Suprapubic skin (tissue), 4 donors: ENCODE measurements around the gene EFCAB6. TPM values are rescaled to one million over a fixed set of nuclear protein-coding genes. Genes with fewer than 3 reads are reported as not detected.

Experiments used
- DNase-seq, 2 donors: peaks; one replicate each; pipeline ENCODE4 v3.0.0-alpha.2; 2019; ENCODE audit warnings: low spot score in 2 of 2
- H3K27ac ChIP-seq: fragments of 200-600 bp; sonication (generic); one replicate; pipeline ENCODE4 v1.5.1; 2019
- H3K27me3 ChIP-seq: fragments of 200-600 bp; sonication (generic); one replicate; pipeline ENCODE4 v1.5.1; 2019
- H3K36me3 ChIP-seq: fragments of 200-600 bp; sonication (generic); one replicate; pipeline ENCODE4 v1.5.1; 2019
- H3K4me1 ChIP-seq: fragments of 200-600 bp; sonication (generic); one replicate; pipeline ENCODE4 v1.5.1; 2019
- H3K4me3 ChIP-seq: fragments of 200-600 bp; sonication (generic); one replicate; pipeline ENCODE4 v1.5.1; 2019; ENCODE audit warnings: mild to moderate bottlenecking
- H3K9me3 ChIP-seq: fragments of 200-600 bp; sonication (generic); one replicate; pipeline ENCODE4 v1.5.1; 2019
- EP300 ChIP-seq: sonication (generic); formaldehyde crosslinking; IDR thresholded peaks from one replicate; pipeline ENCODE4 v1.6.1; 2017; ENCODE audit warnings: antibody characterized with exemption
- POLR2A ChIP-seq, 2 donors: fragments of 450-650 bp; IDR thresholded peaks; one replicate each; pipeline ENCODE4 v1.6.1; 2017; ENCODE audit warnings: antibody characterized with exemption in 2 of 2, mild to moderate bottlenecking in 2 of 2, moderate library complexity in 2 of 2
- POLR2AphosphoS5 ChIP-seq, 3 donors: sonication (generic); formaldehyde crosslinking; IDR thresholded peaks; one replicate each; pipeline ENCODE4 v1.6.1; 2017; ENCODE audit warnings: antibody characterized with exemption in 3 of 3
- WGBS: methylation state at CpG from one replicate; pipeline ENCODE4 v1.1.5; 2018; 5-methylcytosine and 5-hydroxymethylcytosine counted together
- total RNA-seq, 4 donors: library from RNA; depleted of rRNA; stranded (reverse); fragments of >200 nt; gene quantifications; one replicate each; pipeline ENCODE4 v1.1.0, GENCODE V29; 2016
- TF ChIP-seq, protein P1 (sequence below), 2 donors: fragments of 200-600 bp in 1 of 2; fragments of 450-650 bp in 1 of 2; sonication (generic) in 1 of 2; IDR thresholded peaks; one replicate each; pipeline ENCODE4 v1.5.1; 2016 to 2019; ENCODE audit warnings: antibody characterized with exemption in 2 of 2, mild to moderate bottlenecking in 1 of 2, moderate library complexity in 1 of 2

The EFCAB6 gene
- total RNA-seq, 4 donors from 2014 or later = 1.9 to 4.9 (median 2.9) TPM

DNA sequence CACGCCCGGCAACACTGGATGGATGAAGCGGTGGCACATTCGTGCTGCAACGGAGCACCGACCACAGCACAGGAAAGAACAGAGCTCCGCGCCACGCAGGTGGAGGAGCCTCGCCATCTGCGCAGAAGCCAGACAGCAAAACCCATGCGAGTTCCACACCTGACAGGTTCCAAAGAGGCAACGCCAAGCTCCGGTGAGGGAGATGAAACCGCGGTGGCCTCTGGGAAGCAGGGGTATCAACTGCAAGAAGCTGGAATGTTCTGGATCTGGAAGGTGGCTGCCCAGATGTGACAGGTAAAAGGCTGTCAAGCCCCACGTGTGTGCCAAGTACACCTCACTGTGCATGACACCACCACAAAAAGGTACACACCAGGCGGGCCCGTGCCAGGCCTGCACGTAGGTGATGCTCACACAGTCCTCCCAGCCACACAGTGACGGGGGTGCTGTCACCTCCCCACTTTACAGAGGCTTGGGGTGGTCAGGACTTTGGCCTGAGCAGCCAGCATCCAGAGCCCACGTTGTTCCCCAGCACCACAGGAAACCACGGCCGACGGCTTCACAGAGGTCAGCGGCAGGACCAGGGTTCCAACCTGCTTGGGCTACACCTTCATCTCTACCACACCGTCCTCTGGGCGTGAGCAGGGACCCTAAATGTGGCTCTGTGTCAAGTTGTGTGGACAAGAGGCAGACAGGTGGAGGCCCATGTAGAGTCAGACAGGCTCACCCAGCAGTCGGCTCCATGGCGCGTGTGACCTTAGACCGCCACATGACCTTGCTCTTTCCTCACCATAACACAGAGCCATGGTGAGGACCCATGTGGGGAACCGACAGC, 19.7 kb upstream of the EFCAB6 start:
- peak in 1 of 2 donors; percentile 61 for DNase-seq

GRCh38 chr22:43830931-43831560, 18.9 kb upstream of the EFCAB6 start:
- no peak for TF ChIP-seq EP300
- no peak for TF ChIP-seq POLR2AphosphoS5 (IDR thresholded peaks at IDR 0.05)
- TF ChIP-seq POLR2A (IDR thresholded peaks at IDR 0.05) = no peak
- TF ChIP-seq, protein P1, sequence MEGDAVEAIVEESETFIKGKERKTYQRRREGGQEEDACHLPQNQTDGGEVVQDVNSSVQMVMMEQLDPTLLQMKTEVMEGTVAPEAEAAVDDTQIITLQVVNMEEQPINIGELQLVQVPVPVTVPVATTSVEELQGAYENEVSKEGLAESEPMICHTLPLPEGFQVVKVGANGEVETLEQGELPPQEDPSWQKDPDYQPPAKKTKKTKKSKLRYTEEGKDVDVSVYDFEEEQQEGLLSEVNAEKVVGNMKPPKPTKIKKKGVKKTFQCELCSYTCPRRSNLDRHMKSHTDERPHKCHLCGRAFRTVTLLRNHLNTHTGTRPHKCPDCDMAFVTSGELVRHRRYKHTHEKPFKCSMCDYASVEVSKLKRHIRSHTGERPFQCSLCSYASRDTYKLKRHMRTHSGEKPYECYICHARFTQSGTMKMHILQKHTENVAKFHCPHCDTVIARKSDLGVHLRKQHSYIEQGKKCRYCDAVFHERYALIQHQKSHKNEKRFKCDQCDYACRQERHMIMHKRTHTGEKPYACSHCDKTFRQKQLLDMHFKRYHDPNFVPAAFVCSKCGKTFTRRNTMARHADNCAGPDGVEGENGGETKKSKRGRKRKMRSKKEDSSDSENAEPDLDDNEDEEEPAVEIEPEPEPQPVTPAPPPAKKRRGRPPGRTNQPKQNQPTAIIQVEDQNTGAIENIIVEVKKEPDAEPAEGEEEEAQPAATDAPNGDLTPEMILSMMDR (IDR thresholded peaks at IDR 0.05) = no peak
- H3K36me3 ChIP-seq = no peaks in the 10 kb centered on the region
- H3K27me3 ChIP-seq = peaks cover 28% of the 10 kb centered on the region
- H3K9me3 ChIP-seq = no peaks in the 10 kb centered on the region
- no peak overlapping the region for H3K4me3 ChIP-seq
- 72% methylated on average over 9 of the region's 12 CpGs for WGBS
- no peak overlapping the region for H3K27ac ChIP-seq
- DNase-seq = peak in 1 of 2 donors; percentile 42
- H3K4me1 ChIP-seq = peaks cover 14% of the 10 kb centered on the region

More for the DNA sequence above, 19.7 kb upstream of the EFCAB6 start:
- TF ChIP-seq POLR2AphosphoS5 (IDR thresholded peaks at IDR 0.05) = no peak
- TF ChIP-seq EP300 = no peak
- TF ChIP-seq POLR2A (IDR thresholded peaks at IDR 0.05) = no peak
- TF ChIP-seq, protein P1 (IDR thresholded peaks at IDR 0.05) = no peak
- Histone ChIP-seq H3K27ac (no peak overlapping the region), H3K4me1 (peaks cover 11% of the 10 kb centered on the region), H3K27me3 (peaks cover 34% of the 10 kb centered on the region), H3K36me3 (no peaks in the 10 kb centered on the region), H3K4me3 (no peak overlapping the region), H3K9me3 (no peaks in the 10 kb centered on the region)
- 94% methylated on average over 24 of the region's 33 CpGs for WGBS

DNA sequence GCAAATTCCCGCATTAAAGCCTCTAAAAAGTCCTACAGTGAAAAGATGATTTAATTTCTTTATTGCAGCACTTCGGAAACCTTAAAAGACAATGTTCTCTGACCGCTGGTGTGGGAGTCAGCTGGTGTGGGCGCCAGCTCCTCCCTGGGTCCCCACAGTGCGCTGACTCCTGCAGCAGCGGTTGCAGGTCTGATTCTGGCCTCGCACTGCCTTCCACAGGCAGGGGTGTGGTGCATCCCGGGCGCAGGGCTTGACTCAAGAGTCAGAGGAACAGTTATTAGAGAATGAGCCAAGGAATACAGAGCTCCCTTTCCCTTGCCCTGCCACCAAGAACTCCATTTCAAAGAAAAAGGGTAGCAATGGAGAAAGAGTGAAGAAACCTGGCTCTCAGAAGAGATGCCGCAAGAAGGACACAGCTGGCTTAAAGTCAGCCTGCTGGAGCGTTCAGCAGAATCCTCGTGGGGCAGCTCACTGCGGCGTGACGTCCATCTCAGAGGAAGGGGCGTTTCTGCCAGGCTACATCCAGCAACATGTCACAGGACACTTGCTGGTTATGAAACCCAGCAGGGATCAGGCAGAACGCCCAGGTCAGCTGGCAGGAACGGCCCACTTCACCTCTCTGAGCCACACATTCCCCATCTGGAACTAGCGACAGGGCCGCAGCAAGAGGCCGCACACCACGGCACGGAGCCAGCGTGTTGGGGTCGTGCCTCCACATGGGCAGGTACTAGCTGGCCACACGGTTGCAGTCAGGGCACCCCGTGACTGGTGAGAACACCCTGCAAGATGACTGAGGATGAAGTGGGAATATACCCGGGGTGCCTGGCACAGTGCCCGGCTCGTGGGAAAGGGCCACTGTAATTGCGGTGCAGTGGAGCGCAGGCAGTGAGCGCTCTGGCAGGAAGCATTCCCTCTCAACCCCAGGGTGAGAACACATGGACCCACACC, 18.1 kb upstream of the EFCAB6 start:
- Histone ChIP-seq H3K4me3 (no peak overlapping the region), H3K27ac (peak overlapping the region; percentile 82), H3K36me3 (no peaks in the 10 kb centered on the region), H3K4me1 (peaks cover 14% of the 10 kb centered on the region), H3K9me3 (no peaks in the 10 kb centered on the region), H3K27me3 (peaks cover 21% of the 10 kb centered on the region)
- DNase-seq = peak; percentile 90 to 91
- WGBS = 45% methylated on average over 18 of the region's 33 CpGs
- TF ChIP-seq, protein P1 (IDR thresholded peaks at IDR 0.05) = no peak
- TF ChIP-seq POLR2A (IDR thresholded peaks at IDR 0.05) = no peak
- TF ChIP-seq POLR2AphosphoS5 (IDR thresholded peaks at IDR 0.05) = peak in 2 of 3 donors; percentile 50 to 63
- TF ChIP-seq EP300 = no peak

GRCh38 chr22:43828998-43829782, 17.1 kb upstream of the EFCAB6 start:
- TF ChIP-seq POLR2AphosphoS5 (IDR thresholded peaks at IDR 0.05) (peak in 1 of 3 donors; percentile 18), POLR2A (IDR thresholded peaks at IDR 0.05) (no peak)
- H3K27me3 ChIP-seq = peaks cover 28% of the 10 kb centered on the region
- H3K4me1 ChIP-seq = peaks cover 14% of the 10 kb centered on the region
- H3K9me3 ChIP-seq = no peaks in the 10 kb centered on the region
- 54% methylated on average over 8 of the region's 20 CpGs for WGBS
- DNase-seq = peak; percentile 92 to 93
- no peaks in the 10 kb centered on the region for H3K36me3 ChIP-seq
- H3K27ac ChIP-seq = peak overlapping the region; percentile 82
- no peak overlapping the region for H3K4me3 ChIP-seq

DNA sequence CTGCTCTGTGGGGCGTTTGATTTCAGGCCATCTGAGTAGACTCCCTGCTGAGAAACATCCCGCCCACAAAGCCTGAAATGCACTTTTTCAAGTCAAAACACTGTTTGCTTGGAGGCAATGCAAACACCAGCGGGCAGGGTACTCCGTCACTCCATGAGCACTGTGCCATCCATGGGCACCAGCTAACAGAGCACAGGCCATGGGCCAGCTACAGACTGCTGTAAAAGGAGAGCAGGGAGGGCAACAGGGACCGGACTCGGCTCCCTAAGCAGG, 16.6 kb upstream of the EFCAB6 start:
- H3K4me3 ChIP-seq = no peak overlapping the region
- peak overlapping the region; percentile 82 for H3K27ac ChIP-seq
- DNase-seq = peak in 1 of 2 donors; percentile 56
- no peaks in the 10 kb centered on the region for H3K9me3 ChIP-seq
- H3K27me3 ChIP-seq = peaks cover 31% of the 10 kb centered on the region
- H3K4me1 ChIP-seq = peaks cover 14% of the 10 kb centered on the region
- H3K36me3 ChIP-seq = no peaks in the 10 kb centered on the region
- TF ChIP-seq, protein P1 (IDR thresholded peaks at IDR 0.05) = no peak
- no peak for TF ChIP-seq POLR2A (IDR thresholded peaks at IDR 0.05)
- no peak for TF ChIP-seq EP300
- TF ChIP-seq POLR2AphosphoS5 (IDR thresholded peaks at IDR 0.05) = no peak
- WGBS = 73% methylated on average over 4 of the region's 6 CpGs
